HEK293T (cell line): ENCODE measurements around the gene OPTN.

ENCODE experiments used
- BHLHE40 ChIP-seq: fragments of 450-650 bp; IDR thresholded peaks from 2 replicates; pipeline ENCODE4 v1.6.1; 2016; ENCODE audit warnings: mild to moderate bottlenecking, moderate library complexity, borderline replicate concordance
- CTBP1 ChIP-seq: fragments of 450-650 bp; IDR thresholded peaks from 2 replicates; pipeline ENCODE4 v1.6.1; 2016; ENCODE audit warnings: borderline replicate concordance
- ELF4 ChIP-seq: fragments of 450-650 bp; IDR thresholded peaks from 2 replicates; pipeline ENCODE4 v1.6.1; 2017; ENCODE audit warnings: antibody characterized with exemption
- FOXA1 ChIP-seq: fragments of 450-650 bp; IDR thresholded peaks from 2 replicates; pipeline ENCODE4 v1.6.1; 2016; ENCODE audit warnings: mild to moderate bottlenecking
- FOXM1 ChIP-seq: fragments of 450-650 bp; IDR thresholded peaks from 2 replicates; pipeline ENCODE4 v1.6.1; 2017; ENCODE audit warnings: mild to moderate bottlenecking, borderline replicate concordance
- HDGF ChIP-seq: fragments of 450-650 bp; IDR thresholded peaks from 2 replicates; pipeline ENCODE4 v1.6.1; 2017; ENCODE audit warnings: antibody characterized with exemption, borderline replicate concordance
- LEF1 ChIP-seq: fragments of 450-650 bp; IDR thresholded peaks from 2 replicates; pipeline ENCODE4 v1.6.1; 2017; ENCODE audit warnings: mild to moderate bottlenecking, borderline replicate concordance
- NFRKB ChIP-seq: fragments of 450-650 bp; IDR thresholded peaks from 2 replicates; pipeline ENCODE4 v1.6.1; 2016; ENCODE audit warnings: mild to moderate bottlenecking, moderate library complexity
- PKNOX1 ChIP-seq: fragments of 450-650 bp; IDR thresholded peaks from 2 replicates; pipeline ENCODE4 v1.6.1; 2016
- SP1 ChIP-seq: fragments of 450-650 bp; IDR thresholded peaks from 2 replicates; pipeline ENCODE4 v1.6.1; 2017
- TARDBP ChIP-seq: fragments of 450-650 bp; IDR thresholded peaks from 2 replicates; pipeline ENCODE4 v1.6.1; 2016

- TF ChIP-seq CTBP1 (no peak), LEF1 (no peak), TARDBP (no peak), HDGF (no peak), NFRKB (no peak), BHLHE40 (no peak), ELF4 (no peak), SP1 (no peak), FOXM1 (no peak), PKNOX1 (no peak), FOXA1 (no peak)
Observed at GRCh38 chr10:13165177-13165576, 65.2 kb downstream of the OPTN start.
